ENCODE results near the gene LPGAT1.
"Not testable (repeated sequence)": the region's sequence is repeated elsewhere in the genome, so short reads cannot be mapped to it uniquely, and the experiment has no call there.

The LPGAT1 gene, protein sequence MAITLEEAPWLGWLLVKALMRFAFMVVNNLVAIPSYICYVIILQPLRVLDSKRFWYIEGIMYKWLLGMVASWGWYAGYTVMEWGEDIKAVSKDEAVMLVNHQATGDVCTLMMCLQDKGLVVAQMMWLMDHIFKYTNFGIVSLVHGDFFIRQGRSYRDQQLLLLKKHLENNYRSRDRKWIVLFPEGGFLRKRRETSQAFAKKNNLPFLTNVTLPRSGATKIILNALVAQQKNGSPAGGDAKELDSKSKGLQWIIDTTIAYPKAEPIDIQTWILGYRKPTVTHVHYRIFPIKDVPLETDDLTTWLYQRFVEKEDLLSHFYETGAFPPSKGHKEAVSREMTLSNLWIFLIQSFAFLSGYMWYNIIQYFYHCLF

DNA sequence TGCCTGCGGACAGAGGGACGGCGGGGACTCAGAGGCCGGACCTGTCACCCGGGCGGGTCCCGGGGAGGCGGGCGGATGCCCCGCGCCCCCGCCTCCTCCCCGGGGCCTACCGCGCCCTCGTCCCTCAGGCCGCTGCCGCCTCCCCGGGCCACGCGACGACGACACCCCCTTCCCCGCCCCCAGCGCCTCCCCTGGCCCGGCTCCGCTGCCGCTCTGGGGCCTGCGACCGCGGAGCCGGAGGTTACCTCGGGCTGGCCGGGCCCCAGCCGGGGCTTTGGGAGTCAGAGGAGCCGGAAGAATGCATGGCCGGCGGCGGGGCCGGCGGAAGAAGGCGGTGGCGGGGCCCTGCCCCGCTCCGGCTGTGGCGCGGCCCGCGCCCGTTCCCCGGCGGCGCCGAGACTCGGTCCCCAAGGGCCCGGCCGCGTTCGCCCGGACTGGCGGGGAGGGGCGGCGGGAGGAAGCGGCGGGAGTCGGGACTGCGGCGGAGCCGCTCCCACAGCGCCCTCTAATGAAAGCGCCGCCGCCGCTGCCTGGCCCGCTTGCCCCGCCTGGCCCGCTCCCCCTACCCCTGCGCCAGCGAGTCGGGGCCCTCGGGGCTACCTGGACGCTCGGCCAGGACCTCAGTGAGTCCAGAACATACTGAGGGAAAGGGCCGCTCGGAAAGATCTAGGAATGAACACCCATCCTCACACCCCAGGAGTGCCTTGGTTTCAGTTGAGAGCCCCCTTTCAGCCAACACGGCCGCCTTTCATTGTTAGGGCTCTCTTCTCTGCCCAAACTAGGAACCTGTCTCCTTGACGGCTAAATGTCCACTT, at the start of gene LPGAT1:
LPGAT1 (minus strand) TSS at position 436 of the 815 bp plus-strand sequence. CDS start 1,467 bp downstream, outside the sequence.
- TF ChIP-seq CTCF (conservative IDR thresholded peaks at IDR 0.05; ENCODE audit: low read depth, low read length), result peak; percentile 50
- H3K4me3 ChIP-seq (ENCODE audit: low read depth, low read length), result peak within 1 kb of the TSS; percentile 67
- DNase-seq (ENCODE audit: low read depth), result peak; percentile 55

DNA sequence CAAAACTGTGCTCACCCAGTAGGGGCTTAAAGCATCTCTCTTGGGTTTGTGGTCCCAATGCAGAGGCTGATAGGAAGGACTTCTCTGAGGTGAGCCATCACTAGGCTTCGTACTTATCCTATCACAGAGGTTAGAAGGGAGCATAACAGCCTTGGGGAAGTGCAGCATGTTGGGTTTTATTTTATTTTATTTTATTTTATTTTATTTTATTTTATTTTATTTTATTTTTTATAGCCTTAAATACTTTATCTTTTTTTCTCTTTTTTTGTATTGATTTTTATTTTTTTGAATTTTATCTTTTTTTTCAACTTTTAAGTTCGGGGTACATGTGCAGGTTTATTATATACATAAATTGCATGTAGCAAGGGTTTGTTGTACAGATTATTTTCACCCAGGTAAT, 48.9 kb upstream of the LPGAT1 start:
- H3K4me3 ChIP-seq (ENCODE audit: low read depth, low read length), result no peak overlapping the region
- DNase-seq (ENCODE audit: low read depth), result no peak
- no peak for TF ChIP-seq CTCF (conservative IDR thresholded peaks at IDR 0.05; ENCODE audit: low read depth, low read length)

DNA sequence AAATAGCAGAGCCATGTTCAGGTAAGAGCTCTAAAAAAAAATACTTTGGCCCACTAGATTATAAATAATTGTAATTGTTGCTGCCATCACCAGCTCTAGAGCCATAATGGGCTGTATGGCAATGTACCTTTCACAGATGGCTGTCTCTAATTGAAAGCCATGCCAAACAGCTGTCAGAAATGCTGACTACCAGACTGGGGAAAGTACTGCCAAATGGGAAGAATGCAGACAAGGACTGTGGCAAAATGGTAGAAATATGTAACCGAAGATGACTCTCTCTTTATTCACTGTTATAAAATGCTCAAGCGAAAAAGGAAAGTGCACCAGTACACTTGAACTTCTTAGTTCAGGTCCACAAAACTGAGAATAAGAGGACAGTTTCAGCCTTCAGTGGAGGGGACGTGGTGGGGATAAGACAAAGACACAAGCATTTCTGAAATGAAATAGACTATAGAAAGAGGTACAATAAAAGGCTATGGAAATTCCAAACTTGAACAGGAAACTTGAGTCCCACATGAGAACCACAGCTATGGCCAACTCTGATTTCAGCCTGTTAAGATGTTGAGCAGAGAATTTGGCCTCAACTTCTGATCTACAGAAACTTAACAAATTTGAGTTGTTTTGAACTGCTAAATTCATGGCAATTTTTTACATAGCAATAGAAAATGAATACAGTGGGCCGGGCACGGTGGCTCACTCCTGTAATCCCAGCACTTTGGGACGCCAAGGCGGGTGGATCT, 46.5 kb upstream of the LPGAT1 start:
- DNase-seq (ENCODE audit: low read depth), result no peak
- H3K4me3 ChIP-seq (ENCODE audit: low read depth, low read length), result no peak overlapping the region
- no peak for TF ChIP-seq CTCF (conservative IDR thresholded peaks at IDR 0.05; ENCODE audit: low read depth, low read length)

GRCh38 chr1:211875541-211875940, 45.0 kb upstream of the LPGAT1 start:
- no peak for DNase-seq (ENCODE audit: low read depth)
- no peak for TF ChIP-seq CTCF (conservative IDR thresholded peaks at IDR 0.05; ENCODE audit: low read depth, low read length)
- H3K4me3 ChIP-seq (ENCODE audit: low read depth, low read length), result no peak overlapping the region

GRCh38 chr1:211874521-211875347, 44.2 kb upstream of the LPGAT1 start:
- no peak overlapping the region for H3K4me3 ChIP-seq (ENCODE audit: low read depth, low read length)
- no peak for DNase-seq (ENCODE audit: low read depth)
- TF ChIP-seq CTCF (conservative IDR thresholded peaks at IDR 0.05; ENCODE audit: low read depth, low read length), result no peak

DNA sequence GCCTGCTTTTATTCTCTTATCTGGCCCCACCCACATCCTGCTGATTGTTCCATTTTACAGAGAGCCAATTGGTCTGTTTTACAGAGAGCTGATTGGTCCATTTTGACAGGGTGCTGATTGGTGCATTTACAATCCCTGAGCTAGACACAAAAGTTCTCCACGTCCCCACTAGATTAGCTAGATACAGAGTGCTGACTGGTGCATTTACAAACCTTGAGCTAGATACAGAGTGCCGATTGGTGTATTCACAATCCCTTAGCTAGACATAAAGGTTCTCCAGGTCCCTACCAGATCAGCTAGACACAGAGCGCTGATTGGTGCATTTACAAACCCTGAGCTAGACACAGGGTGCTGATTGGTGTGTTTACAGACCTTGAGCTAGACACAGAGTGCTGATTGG, 43.2 kb upstream of the LPGAT1 start:
- DNase-seq (ENCODE audit: low read depth); H3K4me3 ChIP-seq (ENCODE audit: low read depth, low read length): not testable (repeated sequence)

All from choroid plexus epithelial cell (primary cell).